Ascending aorta (tissue), 2 donors: ENCODE results near the gene PARVA. TPM values are rescaled to one million over a fixed set of nuclear protein-coding genes. Genes with fewer than 3 reads are reported as not detected.

Experiments used
- DNase-seq, 2 donors: peaks; one replicate each; pipeline ENCODE4 v3.0.0-alpha.2; 2019; ENCODE audit warnings: low spot score in 2 of 2
- H3K27ac ChIP-seq, 2 donors: fragments of 200-600 bp; sonication (generic); one replicate each; pipeline ENCODE4 v1.5.1; 2016 to 2017; ENCODE audit warnings: mild to moderate bottlenecking in 1 of 2
- H3K27me3 ChIP-seq: fragments of 200-600 bp; sonication (generic); one replicate; pipeline ENCODE4 v1.5.1; 2017
- H3K36me3 ChIP-seq, 2 donors: fragments of 200-600 bp; sonication (generic); one replicate each; pipeline ENCODE4 v1.5.1; 2016
- H3K4me1 ChIP-seq, 2 donors: fragments of 200-600 bp; sonication (generic); one replicate each; pipeline ENCODE4 v1.5.1; 2016 to 2017; ENCODE audit warnings: mild to moderate bottlenecking in 1 of 2
- H3K4me3 ChIP-seq, 2 donors: fragments of 200-600 bp; sonication (generic); one replicate each; pipeline ENCODE4 v1.5.1; 2016 to 2017; ENCODE audit warnings: mild to moderate bottlenecking in 1 of 2
- H3K9me3 ChIP-seq, 2 donors: fragments of 200-600 bp; sonication (generic); one replicate each; pipeline ENCODE4 v1.5.1; 2016
- intact Hi-C: fragments of 100-400 bp; cut with DNase I; formaldehyde crosslinking; loops from one replicate; pipeline ENCODE4 v1.15.1; 2023
- total RNA-seq: library from RNA; depleted of rRNA; stranded (reverse); fragments of >200 nt; gene quantifications from one replicate; pipeline ENCODE4 v1.1.0, GENCODE V29; 2016
- TF ChIP-seq, protein P1 (sequence below), 3 experiments: fragments of 200-600 bp in 2 of 3; fragments of 450-650 bp in 1 of 3; sonication (generic) in 2 of 3; IDR thresholded peaks; one replicate each; pipeline ENCODE4 v1.5.1; 2016 to 2019; ENCODE audit warnings: antibody characterized with exemption in 3 of 3, mild to moderate bottlenecking in 1 of 3, moderate library complexity in 1 of 3

PARVA gene
- total RNA-seq, 1 donor from 2014 or later = 51.6 TPM

DNA sequence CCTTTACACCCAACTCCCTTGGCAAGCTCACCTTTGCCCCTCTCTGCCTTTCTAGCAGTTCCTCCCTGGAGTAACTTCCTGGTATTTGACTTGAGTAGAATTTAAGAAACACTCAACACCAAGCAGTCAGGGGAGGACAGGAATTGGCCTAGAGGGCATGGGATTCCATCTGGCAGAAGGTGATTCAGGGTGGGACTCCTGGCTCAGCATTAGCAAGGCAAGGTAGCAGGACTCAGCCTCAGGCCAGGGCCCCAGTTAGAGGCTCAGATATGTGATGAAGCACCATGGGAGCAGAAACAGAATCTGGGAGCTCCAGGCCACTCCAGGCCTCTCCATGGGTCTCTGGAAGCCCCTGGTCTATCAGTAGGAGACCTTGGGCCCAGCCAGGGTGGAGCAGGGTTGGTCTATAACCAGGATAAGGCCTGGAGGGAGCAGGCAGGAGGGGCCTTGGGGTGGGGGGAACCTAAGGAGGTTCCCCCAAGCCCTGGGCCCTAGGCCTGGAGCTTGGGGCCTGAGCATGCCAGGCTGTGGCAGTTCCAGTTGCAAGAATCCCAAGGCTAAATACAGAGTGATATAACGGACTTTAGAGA, 148.2 kb downstream of the PARVA start:
- intact Hi-C loops = loop anchor here (10.0 kb wide), 1 partner anchor 369 kb away; no protein-coding TSS in a partner anchor
- Histone ChIP-seq H3K4me1 (no peaks in the 10 kb centered on the region), H3K27me3 (no peaks in the 10 kb centered on the region), H3K36me3 (peaks cover 11 to 55% of the 10 kb centered on the region in 2 donors), H3K4me3 (no peak overlapping the region), H3K9me3 (no peaks in the 10 kb centered on the region), H3K27ac (no peak overlapping the region)
- TF ChIP-seq, protein P1, sequence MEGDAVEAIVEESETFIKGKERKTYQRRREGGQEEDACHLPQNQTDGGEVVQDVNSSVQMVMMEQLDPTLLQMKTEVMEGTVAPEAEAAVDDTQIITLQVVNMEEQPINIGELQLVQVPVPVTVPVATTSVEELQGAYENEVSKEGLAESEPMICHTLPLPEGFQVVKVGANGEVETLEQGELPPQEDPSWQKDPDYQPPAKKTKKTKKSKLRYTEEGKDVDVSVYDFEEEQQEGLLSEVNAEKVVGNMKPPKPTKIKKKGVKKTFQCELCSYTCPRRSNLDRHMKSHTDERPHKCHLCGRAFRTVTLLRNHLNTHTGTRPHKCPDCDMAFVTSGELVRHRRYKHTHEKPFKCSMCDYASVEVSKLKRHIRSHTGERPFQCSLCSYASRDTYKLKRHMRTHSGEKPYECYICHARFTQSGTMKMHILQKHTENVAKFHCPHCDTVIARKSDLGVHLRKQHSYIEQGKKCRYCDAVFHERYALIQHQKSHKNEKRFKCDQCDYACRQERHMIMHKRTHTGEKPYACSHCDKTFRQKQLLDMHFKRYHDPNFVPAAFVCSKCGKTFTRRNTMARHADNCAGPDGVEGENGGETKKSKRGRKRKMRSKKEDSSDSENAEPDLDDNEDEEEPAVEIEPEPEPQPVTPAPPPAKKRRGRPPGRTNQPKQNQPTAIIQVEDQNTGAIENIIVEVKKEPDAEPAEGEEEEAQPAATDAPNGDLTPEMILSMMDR (IDR thresholded peaks at IDR 0.05) = no peak
- no peak for DNase-seq

DNA sequence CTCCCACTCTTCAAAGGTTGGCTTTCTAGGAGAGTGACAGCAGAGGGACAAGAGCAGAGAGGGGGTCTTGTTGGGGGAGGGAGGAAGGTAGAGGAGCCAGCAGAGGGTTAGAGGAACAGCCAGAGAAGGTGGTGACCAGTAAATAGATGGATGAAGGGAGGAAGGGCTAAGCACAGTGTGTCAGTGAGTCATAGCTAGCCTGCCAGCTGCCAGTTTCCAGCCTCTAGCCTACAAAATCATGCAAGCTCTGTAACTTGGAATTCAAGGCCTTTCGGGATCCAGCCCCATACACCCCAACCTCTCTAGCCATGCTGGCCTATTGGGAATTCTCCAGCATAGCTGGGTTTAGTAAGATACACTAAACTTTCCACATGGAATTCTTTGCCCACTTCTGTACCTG, 149.4 kb downstream of the PARVA start:
- H3K27ac ChIP-seq = no peak overlapping the region
- DNase-seq = no peak
- H3K36me3 ChIP-seq = peaks cover 8 to 57% of the 10 kb centered on the region in 2 donors
- TF ChIP-seq, protein P1 (IDR thresholded peaks at IDR 0.05) = no peak
- H3K4me1 ChIP-seq = no peaks in the 10 kb centered on the region
- intact Hi-C loops = loop anchor here (10.0 kb wide), 1 partner anchor 368 kb away; no protein-coding TSS in a partner anchor
- no peak overlapping the region for H3K4me3 ChIP-seq
- H3K27me3 ChIP-seq = no peaks in the 10 kb centered on the region
- H3K9me3 ChIP-seq = no peaks in the 10 kb centered on the region

DNA sequence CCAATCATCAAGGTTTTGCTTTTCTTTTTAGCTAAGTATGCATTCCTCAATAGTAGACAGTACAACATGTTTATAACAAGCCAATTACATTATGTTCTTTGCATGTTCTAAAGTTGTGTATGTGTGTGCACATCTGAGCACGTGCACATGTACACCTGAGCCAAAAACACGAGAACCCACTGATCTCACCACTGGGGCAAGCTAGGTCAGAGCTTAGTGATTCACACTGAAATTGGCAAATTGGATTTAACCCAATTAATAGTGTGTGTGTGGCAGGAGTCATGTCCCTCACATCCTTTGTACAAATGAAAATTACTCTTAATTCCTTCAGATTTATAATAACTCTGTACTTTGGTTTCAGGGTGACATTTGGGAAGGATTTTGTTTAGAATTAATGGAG, 151.1 kb downstream of the PARVA start:
- intact Hi-C loops = loop anchor here (10.0 kb wide), 1 partner anchor 366 kb away; no protein-coding TSS in a partner anchor
- Histone ChIP-seq H3K4me3 (no peak overlapping the region), H3K4me1 (no peaks in the 10 kb centered on the region), H3K27me3 (no peaks in the 10 kb centered on the region), H3K9me3 (no peaks in the 10 kb centered on the region), H3K27ac (no peak overlapping the region), H3K36me3 (peaks cover 12 to 68% of the 10 kb centered on the region in 2 donors)
- no peak for DNase-seq
- TF ChIP-seq, protein P1 (IDR thresholded peaks at IDR 0.05) = no peak

DNA sequence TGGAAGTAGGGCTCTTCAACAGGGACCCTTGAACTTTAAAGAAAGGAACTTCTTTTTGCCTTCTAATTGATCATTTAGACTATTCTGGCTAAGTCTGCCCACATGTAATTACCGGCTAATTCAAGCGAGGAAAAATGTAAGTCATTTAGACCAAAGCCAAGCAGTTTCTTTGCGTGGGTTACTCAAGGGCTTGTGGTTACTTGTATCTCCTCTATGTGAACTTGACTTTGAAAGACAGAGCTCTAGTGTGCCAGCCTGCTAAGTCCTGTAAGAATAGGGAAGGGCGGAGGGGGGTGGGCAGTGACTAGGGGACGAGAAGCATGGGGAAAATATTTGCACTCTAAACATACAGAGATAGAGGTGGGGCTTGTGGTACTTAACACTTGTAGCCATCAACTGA, 151.7 kb downstream of the PARVA start:
- TF ChIP-seq, protein P1 (IDR thresholded peaks at IDR 0.05) = no peak
- H3K27ac ChIP-seq = no peak overlapping the region

DNA sequence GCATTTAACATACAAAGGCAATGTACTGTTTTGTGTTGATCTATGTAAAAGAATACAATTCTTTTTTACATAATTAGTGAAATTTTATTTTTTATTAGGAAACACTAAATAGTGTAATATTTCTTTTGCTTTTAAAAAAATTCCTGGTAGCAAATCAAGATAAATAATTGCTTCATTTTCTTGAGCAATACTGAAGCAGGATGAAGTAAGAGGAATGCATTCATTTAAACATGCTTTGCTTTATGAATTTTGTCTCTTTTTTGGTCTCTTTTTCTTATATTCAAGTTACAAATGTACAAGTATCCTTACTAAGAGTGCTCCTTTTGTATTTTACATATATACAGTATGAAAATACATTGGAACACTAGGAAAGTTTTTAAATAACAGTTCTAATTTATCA, 152.4 kb downstream of the PARVA start:
- intact Hi-C loops = loop anchor here (10.0 kb wide), 1 partner anchor 365 kb away; no protein-coding TSS in a partner anchor
- Histone ChIP-seq H3K36me3 (peaks cover 12 to 58% of the 10 kb centered on the region in 2 donors), H3K27ac (no peak overlapping the region), H3K4me1 (no peaks in the 10 kb centered on the region), H3K27me3 (no peaks in the 10 kb centered on the region), H3K4me3 (no peak overlapping the region), H3K9me3 (no peaks in the 10 kb centered on the region)
- no peak for DNase-seq
- TF ChIP-seq, protein P1 (IDR thresholded peaks at IDR 0.05) = no peak

More for the DNA sequence above, 151.7 kb downstream of the PARVA start:
- Histone ChIP-seq H3K36me3 (peaks cover 12 to 63% of the 10 kb centered on the region in 2 donors), H3K4me1 (no peaks in the 10 kb centered on the region), H3K9me3 (no peaks in the 10 kb centered on the region), H3K27me3 (no peaks in the 10 kb centered on the region), H3K4me3 (no peak overlapping the region)
- intact Hi-C loops = loop anchor here (10.0 kb wide), 1 partner anchor 366 kb away; no protein-coding TSS in a partner anchor
- no peak for DNase-seq
